CMK (cell line): ENCODE results near the gene MAP4K2.
"Not testable (repeated sequence)": the region's sequence is repeated elsewhere in the genome, so short reads cannot be mapped to it uniquely, and the experiment has no call there.

Experiments used
- DNase-seq: peaks from one replicate; pipeline ENCODE4 v3.0.0-alpha.2; 2010; ENCODE audit warnings: low read depth

MAP4K2 gene

DNA sequence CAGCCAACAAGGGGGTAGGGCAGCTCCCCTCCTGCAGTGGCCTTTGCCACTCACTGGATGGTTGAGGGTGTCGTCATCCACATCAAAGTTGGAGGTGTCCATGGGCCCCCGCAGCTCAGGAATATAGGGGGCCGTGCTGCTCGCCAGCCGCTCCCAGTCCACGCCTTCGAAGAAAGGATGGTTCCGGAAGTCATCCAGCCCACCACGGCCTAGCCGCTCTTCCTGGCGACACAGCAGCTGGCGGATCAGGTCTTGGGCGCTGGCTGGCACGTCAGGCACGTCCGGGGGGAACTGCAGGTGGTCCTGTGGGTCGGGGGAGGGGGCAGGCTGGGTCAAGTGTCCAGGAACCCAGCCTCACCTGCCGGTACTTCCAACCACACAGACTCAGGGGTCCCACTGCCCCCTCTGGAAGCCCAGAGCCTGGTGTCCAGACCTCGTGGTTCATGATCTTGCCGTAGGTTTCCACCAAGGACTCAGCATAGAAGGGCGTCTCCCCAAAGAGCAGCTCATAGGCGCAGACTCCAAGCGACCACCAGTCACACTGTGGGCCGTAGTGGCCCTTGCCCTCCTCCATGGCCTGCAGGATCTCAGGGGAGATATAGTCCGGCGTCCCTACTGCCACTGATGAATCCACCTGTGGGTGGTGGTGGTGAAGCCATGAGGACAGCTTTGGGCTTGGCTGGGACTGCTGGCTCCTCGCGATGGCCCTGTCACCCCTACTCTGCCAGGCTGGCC, 35.8 kb upstream of the MAP4K2 start:
- DNase-seq: no peak

DNA sequence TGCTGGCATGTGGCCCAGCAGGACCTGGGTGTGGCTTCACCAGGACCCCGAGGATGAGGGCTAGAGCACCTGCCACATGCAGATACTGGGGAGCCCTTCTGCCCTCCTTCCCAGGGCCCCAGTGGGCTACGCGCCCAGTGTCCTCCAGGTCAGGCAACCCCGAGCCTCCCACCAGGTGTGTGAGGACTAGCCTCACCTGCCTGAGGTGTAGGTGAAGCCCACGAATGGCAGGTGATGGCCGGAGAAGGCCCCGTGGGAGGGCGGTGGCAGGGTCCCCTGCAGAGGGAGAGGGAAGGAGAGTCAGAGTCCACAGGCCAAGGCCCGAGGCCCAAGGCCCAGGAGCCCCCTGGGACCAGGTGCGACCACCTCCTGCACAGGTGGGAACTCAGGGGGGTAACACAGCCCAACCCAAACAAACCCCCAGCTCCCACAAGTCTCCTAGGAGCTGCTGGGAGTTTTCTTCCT, 34.9 kb upstream of the MAP4K2 start:
- no peak for DNase-seq

DNA sequence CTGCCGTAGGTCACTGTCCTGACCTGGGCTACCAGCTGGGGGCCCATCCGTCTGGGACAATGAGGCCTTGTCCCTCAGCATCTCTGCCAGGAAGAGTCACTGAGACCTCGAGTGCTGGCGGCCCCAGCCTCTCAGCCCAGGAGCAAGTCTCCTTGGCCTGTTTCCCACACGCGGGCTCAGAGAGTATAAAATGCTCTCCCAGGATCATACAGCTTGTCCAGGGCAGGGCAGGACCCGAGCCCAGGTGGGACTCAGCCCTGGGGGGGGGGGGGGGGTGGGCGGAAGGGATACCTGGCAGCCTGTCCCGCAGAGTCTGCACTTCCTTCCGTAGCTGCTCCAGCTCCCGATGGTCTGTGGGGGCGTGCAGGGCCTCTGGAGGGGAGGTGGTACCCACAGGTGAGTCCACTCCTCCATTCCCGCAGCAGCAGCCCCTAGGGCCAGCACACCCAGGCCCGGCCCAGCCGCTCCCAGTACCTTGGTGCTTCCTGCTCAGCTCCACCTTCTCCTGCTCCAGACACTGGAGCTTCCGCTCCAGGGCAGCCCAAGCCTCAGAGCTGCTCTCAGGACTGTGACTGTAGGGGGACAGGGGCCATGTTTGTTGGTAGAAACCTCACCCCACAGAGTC, 33.5 kb upstream of the MAP4K2 start:
- no peak for DNase-seq

DNA sequence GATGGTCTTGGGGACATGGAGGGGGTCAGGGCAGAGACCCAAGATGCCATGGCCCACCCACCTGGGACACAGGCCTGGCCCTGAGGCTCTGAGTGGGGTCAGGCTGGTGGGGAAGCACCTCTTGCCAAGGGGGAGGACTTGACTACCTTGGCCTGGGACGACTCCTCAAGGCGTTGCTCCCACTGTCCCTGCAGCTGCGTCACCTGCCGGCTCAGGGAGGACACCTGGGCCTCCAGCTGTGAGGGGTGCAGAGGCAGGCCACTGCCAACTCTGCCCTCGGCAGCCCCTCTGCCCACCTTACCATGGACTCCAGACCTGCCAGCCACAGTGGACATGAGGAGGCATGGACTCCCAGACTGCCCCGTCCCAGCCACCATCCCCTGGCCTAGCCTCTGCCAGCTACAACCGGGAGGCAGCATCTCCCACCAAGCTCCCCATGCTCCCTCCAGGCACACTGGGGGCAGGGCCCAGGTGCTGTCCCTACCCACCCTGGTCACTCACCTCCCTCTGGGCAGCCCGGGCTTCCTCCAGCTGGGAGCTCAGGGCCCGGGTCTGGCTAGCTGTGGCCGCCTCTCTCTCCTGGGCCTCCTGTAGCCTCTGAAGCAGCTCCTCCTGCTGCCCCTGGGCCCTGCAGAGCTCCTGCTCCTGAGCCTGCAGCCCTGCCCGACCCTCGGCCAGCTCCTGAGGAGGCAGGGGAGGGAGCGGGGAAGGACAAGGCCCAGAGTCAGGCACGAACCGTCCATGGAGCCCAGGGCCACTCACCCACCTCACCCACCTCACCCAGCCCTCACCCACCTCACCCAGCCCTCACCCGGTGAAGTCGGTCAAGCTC, 32.8 kb upstream of the MAP4K2 start:
- no peak for DNase-seq

DNA sequence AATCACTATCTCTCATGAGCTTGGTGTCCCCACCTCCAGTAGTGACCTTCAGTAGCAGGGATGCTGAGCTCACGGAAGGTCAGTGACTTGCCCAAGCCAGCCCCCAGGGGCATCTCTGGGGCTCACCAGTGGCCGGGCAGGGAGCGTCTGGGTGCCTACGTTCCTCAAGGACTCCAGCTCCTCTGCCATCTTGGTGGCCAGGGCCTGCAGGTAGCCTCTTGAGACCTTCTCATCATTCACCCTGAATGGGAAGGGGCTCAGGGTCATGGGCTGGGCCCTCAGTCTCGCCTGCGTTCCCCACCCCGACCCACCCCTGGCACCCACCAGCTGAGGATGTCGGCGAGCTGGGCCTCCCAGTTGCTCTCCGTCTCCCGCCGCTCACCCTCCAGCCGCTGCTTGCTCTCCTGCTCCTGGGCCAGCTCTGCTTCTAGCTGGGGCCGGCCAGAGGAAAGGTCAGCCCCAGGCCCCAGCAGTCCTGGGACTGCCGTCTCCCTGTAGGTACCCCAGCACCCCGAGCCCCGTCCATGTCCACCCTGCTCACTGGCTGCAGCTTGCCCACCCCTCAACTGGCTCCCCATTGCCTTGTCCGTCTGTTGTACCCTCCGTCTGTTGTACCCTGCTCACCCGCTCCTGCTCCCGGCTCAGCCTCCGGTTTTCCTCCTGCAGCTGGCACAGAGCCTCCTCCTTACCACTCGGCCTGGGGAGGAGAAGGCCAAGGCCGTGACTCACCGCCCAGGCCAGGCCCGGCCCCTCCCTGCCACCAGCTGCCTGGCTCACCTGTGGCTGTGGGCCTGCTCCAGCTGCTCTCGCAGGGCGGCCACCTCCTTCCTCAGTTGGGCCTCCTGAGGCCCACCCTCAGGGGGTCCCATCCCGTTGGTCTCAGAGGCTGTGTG, 32.0 kb upstream of the MAP4K2 start:
- no peak for DNase-seq

DNA sequence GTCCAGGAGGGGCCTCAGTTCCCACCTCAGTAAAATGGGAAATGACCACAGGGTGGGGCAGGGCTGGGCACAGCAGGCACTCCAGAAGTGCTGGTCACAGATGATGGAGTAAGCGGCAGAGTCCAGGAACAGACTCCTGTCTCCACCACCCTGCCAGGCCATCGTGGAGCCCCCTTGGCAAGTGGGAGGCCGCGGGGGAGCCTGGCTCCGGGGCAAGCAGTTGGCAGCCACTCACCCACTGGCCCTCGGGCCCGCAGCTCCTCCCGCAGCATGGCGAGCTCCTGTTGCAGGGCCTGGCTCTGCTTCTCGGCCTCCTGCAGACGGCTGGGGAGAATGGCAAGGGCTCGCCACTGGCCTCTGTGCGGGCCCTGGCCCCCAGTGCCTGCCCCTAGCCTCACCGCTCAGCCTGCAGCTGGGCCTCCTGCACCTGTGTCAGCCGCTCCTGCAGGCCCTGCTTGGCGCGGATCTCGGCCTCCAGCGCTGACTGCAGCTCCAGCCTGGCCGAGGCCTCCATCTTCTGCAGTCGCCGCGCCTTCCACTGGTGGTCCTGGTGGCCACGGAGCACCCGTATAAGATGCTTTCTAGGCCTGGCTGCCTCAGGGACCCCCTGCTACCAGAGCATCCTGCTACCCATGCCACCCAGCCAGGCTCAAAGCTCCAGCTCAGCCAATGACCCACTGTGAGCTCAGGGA, 31.2 kb upstream of the MAP4K2 start:
- DNase-seq: no peak

DNA sequence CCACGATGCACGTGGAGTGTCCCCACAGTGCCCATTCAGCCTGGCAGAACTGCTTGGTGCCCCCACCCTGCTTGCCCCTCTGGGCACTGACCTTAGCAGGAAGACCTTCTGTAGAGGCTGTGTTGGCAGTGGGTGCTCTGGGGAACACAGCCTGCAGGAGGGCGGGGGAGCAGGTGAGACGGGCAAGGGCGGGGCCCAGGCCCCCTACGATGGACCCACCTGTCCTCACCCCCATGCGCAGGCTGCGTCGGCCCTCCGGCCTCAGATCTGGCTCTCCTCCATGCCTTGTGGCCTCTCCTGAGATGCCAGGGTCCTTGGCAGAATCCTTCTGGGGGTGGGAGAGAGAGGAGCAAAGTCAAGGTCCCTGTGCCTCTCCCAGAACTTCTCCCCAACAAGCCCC, 30.5 kb upstream of the MAP4K2 start:
- no peak for DNase-seq

DNA sequence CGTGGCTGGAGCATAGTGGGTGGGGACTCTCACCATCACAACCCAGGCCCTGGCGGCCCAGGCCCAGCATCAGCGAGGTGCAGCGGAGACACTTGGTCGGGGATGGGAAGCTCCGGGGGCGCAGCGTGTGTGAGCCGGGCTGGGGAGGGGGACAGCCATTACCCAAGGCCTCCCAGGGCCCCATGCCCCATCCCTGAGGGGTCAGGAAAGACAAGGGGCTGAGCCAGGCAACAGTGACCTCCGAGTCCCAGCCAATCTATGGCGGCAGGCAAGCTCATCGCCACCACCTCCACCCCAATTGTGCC, 30.1 kb upstream of the MAP4K2 start:
- DNase-seq: no peak

DNA sequence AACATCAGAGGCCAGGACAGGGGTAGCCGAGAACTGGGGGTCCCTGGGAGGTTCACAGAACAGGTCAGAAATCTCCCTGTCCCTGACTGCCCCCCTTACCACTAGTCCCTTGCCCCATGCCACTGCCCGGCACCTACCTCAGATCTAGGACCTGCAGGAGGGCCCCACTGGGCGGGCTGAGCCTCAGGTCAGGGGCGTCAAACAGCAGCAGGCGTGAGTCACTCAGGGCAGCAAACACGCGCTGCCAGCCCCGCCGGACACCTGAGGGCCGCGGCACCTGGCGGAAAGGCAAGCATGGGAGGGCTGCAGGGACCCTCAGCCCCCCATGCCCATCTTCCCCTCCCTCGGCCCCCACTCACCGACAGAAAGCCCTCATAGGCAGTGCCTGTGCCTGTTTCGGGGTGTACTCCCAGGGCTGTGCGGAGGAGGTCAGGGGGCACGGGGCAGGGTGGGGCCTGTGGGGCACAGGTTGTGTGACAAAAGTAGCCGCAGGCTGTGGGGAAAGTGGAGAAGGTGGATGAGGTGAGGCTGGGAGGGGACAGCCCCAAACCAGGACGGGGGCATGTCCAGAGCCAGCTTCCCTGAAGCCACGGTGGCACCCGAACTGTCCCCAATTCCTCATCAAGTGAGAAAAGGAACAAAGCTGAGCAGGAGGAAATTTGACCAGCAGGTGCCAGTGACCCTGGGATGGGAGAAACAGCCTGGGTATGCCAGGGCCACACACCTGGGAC, 29.6 kb upstream of the MAP4K2 start:
- DNase-seq: no peak

DNA sequence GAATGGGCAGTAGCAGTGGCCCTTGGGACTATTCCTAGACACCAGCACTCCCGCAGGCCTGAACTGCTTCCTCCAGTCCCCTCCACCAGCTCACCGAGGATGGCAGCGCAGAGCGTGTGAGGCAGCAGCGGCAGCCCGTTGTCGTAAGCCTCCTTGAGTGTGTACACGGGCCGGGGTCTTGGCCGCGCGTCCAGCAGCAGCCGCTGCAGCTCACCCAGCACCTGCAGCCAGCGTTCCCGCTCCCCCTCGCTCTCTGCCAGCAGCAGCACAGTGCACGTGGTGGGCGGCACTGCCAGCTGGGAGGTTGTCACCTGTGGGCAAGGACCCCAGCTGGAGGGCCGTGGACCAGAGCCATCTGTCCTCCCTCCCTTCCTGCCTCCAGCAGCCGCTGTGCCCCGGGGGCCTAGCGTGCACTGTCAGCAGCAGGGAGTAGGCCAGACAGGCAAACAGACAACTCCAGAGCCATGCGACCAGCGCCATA, 28.4 kb upstream of the MAP4K2 start:
- DNase-seq: no peak

DNA sequence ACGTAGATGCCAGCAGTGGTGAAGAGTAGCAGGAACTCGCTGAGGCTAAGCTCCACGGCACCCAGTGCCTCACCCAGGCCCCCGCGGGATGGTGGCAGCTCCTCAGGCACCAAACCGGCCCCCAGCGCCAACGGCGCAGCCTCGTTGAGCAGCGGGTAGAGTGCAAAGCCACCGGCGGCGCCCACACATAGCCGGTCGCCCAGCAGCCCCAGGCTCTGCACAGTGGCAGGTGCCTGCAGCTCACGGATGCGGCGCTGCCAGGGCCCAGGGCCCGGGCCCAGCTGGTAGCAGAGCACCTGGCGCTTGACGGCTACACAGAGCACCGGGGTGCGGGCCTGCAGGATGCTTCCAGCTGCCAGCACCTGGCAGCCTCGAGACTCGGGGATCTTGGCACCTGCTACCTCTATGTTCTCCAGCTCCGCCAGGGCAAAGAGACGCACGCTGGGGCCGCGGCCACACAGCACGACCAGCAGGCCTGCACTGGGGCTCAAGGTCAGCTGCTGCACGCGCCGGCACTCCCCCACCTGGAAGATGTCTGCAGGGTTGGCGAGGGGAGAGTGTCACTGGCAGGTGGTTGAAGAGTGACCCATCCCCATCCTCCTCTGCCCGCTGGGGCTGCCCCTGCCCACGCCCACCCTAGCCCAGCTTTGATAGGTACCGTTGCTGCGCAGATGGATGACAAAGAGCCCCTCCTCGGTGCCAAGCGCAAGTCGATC, 26.7 kb upstream of the MAP4K2 start:
- no peak for DNase-seq

DNA sequence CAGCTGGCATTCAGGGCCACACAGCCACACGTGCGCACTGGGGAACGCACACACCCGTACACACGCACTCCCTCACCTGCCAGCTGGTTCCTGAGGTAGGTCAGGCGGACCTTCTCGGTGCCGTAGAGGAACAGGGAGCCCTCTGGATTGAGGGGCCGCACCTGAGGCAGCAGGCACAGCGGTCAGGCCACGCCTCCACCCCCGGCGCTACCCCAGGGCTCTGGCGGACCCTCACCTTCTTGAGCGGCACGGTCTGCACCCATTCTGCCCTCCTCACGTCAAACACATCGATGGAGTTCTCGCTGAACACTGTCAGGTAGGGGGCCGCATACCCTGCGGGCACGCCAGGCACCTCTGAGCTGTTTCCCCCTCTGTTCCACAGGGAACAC, 24.4 kb upstream of the MAP4K2 start:
- DNase-seq: no peak

DNA sequence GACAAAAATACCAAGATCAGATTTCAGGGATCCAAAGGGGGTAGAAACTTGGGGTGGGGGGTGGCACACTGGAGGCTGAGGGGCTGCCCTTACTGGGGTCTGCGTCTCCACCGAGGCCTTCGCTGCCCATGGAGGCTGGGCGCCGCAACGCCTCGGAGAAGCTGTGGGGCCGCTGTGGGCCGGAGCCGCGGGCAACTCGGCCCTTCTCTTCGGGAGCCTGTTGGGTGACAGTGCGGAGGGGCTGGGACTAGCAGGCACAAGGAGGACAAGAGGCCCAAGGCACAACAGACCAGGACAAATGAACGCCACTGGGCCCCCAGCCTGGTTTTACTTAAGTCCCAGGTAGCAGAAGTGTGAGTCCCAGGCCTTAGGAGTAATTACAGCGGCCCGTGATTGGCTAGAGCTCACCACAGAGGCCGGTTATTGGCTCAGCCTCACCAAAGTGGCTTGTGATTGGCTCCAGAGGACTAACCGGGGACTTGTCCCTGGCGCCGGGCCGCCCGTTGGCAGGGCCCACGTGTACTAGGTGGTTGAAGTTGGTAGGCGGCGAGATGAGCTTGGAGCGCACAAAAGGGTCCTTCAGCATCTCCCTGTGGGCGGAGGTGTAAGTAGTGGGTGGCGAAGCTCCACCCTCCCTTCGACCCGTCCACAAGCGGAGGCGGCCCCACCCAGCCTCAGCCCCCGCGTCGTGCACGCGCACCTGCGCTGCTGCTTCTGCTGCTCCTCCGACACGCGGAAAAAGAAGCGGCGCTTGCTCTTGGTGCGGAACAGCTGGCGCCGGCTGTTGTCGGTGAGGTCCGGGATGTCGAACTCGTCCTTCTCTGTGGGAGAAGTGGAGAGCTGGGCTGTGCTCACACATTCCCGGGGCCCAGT, 23.8 kb upstream of the MAP4K2 start:
- no peak for DNase-seq

DNA sequence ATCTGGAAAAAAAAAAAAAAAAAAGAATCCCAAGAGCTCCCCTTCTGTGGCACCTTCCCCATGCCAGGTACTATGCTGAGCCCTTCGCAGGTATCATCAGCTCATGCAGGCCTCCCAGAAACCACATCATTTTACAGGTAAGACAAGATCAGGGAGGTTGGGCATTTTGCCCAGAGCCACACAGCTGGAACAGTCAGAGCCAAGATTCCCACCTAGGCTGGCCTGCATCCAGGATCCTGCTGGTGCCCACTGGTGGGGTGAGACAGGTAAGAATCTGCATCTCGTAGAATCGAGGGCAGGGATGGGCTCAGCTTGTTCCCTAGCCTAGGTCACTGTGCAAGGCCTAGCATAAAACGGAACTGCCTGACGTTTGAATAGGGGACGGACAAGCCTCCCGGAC, 23.0 kb upstream of the MAP4K2 start:
- DNase-seq: no peak

DNA sequence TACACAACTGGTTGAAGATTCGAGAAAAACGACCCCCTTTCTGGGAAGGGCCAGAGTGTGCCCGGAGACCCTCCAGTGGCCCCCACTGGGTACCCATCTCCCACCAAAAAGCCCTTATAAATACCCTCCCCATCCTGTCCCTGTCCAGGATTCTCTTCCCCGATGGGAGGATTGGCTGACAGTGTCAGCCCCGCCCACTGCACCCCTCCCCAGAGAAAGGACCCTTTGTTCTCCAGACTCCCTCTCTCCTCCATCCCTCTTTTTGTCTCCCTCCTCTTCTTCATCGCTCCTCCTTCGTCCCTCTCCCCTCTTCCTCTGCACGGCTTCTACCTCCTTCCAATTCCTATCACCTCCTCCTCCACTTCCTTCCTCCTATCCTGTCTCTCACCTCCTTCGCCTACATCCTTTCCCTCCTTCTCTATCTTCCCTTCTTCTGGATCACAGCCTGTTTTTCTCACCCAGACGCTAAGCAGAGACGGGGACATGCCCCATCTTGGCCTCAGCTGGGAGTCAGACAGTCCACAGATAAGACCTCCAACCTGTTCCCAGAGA, 20.6 kb upstream of the MAP4K2 start:
- no peak for DNase-seq

DNA sequence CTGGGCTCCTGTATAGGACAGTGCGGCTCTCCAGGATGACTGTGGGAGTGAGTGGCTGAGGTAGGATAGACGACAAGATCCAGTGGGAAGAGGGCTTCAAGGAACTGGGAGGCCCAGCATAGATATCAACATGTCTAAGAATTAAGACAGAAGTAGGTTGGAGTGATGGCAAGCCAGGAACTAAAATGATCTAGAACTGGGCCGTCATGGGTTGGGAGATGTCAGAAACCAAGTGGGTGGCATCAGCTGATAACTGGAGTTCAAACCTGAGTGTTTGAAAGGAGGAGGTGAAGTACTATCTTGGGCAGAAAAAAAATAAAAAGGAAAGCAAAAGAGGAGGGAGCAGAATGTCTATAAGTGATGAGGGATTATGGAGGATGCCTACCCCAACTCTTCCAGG, 14.5 kb upstream of the MAP4K2 start:
- no peak for DNase-seq

DNA sequence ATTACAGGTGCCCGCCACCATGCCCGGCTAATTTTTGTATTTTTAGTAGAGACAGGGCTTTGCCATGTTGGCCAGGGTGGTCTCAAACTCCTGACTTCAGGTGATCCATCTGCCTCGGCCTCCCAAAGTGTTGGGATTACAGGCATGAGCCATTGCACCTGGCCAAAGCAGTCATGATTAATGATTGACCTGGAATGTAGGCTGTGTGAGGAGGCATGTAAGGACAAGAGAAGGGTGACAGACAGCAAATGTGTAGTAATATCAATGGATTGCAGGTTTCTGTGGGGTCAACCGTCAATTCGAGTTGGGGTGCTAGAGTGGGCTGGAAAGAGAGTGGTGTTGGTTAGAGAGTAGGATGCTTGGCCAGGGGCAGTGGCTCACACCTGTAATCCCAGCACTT, 12.4 kb upstream of the MAP4K2 start:
- DNase-seq: not testable (repeated sequence)

DNA sequence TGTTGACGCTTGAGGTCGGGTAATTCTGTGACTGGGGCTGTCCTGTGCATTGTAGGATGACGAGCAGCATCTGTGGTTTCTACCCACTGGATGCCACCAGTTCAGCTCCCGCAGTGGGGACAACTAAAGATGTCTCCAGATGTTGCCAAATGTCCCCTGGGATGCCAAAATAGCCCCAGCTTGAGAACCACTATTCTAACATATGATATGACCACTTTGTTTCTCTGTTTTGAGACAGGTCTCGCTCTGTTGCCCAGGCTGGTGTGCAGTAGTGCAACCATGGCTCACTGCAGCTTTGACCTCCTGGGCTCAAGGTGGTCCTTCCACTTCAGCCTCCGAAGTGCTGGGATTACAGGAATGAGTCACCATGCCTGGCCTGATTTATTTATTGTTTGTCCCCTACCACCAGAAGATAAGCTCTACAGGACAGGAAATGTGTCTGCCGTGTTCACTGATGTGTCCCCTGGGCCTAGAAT, 11.7 kb upstream of the MAP4K2 start:
- DNase-seq: no peak

DNA sequence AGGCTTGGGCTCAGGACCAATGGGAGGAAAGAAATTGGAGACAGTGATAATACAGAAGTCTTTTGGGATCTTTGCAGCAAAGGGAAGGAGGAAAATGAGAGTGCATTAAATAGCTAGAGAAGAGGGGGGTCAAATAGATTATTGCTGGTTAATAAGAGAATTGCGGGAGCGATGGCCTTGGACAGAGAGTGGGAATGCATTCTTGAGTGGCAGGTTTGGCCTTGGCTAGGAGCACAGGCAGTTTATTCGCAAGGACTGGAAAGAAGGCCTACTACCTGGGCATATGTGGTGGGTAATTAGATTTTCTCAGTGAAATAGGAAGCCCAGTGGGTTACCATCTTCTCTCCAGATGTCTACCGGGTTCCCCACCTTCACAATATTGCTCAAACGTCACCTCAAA, 10.8 kb upstream of the MAP4K2 start:
- no peak for DNase-seq
